Karpas-422 (cell line): ENCODE measurements around the gene STK4. TPM values are rescaled to one million over a fixed set of nuclear protein-coding genes. Genes with fewer than 3 reads are reported as not detected.

Experiments used
- DNase-seq: peaks from one replicate; pipeline ENCODE4 v3.0.0-alpha.2; 2015
- H2AFZ ChIP-seq: fragments of 200-600 bp; sonication (generic); 2 replicates; pipeline ENCODE4 v1.6.1; 2014; ENCODE audit warnings: antibody characterized with exemption, low read length, mixed read lengths
- H3K27ac ChIP-seq: fragments of 200-600 bp; sonication (generic); 2 replicates; pipeline ENCODE4 v1.5.1; 2014; ENCODE audit warnings: mild to moderate bottlenecking, low read length, moderate library complexity
- H3K27me3 ChIP-seq: fragments of 200-600 bp; sonication (generic); 2 replicates; pipeline ENCODE4 v1.6.1; 2014; ENCODE audit warnings: low read length, mixed read lengths
- H3K36me3 ChIP-seq: fragments of 200-600 bp; sonication (generic); 2 replicates; pipeline ENCODE4 v1.6.1; 2014; ENCODE audit warnings: low read length, mixed read lengths; ENCODE audit not compliant: insufficient read depth
- H3K4me1 ChIP-seq: fragments of 200-600 bp; sonication (generic); 2 replicates; pipeline ENCODE4 v1.6.1; 2014; ENCODE audit warnings: mild to moderate bottlenecking, low read length, mixed read lengths
- H3K4me2 ChIP-seq: fragments of 200-600 bp; sonication (generic); 2 replicates; pipeline ENCODE4 v1.6.1; 2014; ENCODE audit warnings: low read length, low read depth, mild to moderate bottlenecking; ENCODE audit not compliant: poor library complexity, severe bottlenecking
- H3K4me3 ChIP-seq: fragments of 200-600 bp; sonication (generic); 2 replicates; pipeline ENCODE4 v1.5.1; 2014; ENCODE audit warnings: mild to moderate bottlenecking, antibody characterized with exemption, low read length, mixed read lengths
- H3K79me2 ChIP-seq: fragments of 200-600 bp; sonication (generic); 2 replicates; pipeline ENCODE4 v1.6.1; 2014; ENCODE audit warnings: mild to moderate bottlenecking, low read length, mixed read lengths
- H3K9ac ChIP-seq: fragments of 200-600 bp; sonication (generic); 2 replicates; pipeline ENCODE4 v1.6.0; 2014; ENCODE audit warnings: low read length
- H3K9me2 ChIP-seq: fragments of 200-600 bp; sonication (generic), shearing (Covaris generic); replicated peaks from 2 replicates; pipeline ENCODE4 v1.6.0; 2014; ENCODE audit warnings: mild to moderate bottlenecking, low read length, moderate library complexity; ENCODE audit not compliant: insufficient read depth
- H3K9me3 ChIP-seq: fragments of 300-700, 200-600 bp; sonication (generic); 2 replicates; pipeline ENCODE4 v1.6.1; 2014; ENCODE audit warnings: low read length, mixed read lengths
- H4K20me1 ChIP-seq: fragments of 200-600 bp; sonication (generic); 2 replicates; pipeline ENCODE4 v1.6.1; 2014; ENCODE audit warnings: mild to moderate bottlenecking, antibody characterized with exemption, low read length, low read depth; ENCODE audit not compliant: insufficient read depth
- total RNA-seq: library from RNA; depleted of rRNA; stranded (reverse); fragments of >200 nt; shearing (Covaris generic); gene quantifications from 2 replicates; pipeline ENCODE4 v1.2.3, GENCODE V29; 2014; ENCODE audit warnings: low replicate concordance; rRNA removed

Gene STK4
- total RNA-seq: 60.8 and 89.0 TPM in 2 replicates

DNA sequence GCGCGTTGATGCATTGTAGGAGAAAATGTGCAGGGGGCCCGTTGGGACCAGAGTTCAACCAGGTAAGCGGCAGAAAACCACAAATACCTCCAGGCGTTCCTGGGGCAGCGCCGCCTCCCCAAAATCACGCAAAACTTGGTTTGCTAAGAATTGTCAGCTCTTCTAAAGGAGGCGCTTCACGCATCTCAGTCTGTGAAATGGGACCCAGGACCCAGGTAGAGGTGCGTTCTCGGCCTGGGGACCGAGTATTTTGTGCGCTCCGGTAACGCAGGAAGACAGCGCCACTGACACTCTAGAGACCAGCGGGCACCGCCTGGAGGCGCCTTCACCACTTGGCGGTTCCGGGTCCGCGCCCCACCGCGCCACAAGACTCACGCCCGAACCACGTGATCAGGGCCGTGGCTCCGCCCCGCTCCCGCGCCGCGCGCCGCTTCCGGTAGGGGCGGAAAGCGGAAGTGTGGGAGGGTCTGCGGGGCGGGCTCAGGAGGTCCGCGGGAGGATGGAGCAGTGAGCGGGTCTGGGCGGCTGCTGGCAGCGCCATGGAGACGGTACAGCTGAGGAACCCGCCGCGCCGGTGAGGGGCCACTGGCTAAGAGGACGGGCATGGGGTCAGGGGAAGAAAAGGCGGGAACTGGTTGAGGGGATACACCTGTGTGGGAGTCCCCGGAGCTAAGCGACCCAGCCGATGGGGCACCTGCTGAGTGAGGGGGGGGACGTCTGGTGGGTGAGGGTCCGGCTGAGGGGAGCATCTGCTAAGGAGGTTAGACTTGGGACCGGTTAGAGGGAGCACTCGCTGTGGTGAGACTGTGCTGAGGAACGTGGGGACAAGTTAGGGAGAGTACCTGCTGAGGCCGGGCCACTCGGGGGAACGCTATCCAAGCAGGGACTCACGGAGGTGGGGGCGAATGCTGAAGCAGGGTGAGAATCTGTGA lies at the start of gene STK4:
Gene STK4, plus strand, starts transcription at position 483 of the 932 bp plus-strand sequence. Its CDS starts 57 bp downstream, at position 540.
- peaks cover 50% of the 10 kb centered on the region for H3K79me2 ChIP-seq
- H3K4me1 ChIP-seq: peaks cover 72% of the 10 kb centered on the region

DNA sequence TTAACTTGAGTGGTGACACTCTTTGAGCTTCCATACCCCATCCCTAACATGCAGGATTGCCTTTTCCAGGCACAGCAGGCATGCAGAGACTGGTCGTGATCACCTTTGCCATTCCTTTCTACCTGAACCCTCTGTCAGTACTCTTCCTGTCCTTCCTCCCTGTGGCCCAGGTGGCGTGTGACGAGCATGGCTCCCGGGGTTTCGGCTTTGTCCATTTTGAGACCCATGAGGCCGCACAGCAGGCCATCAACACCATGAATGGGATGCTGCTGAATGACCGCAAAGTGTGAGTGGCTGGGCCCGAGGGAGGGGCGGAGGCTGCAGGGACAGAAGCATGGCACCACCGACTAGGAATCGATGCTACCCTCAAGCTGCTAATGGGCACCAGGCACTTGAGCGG lies 49.7 kb upstream of the STK4 start:
- Histone ChIP-seq H3K9me2 (no peaks in the 10 kb centered on the region), H3K4me1 (no peaks in the 10 kb centered on the region), H3K27ac (no peak overlapping the region), H3K79me2 (peaks cover 6% of the 10 kb centered on the region; the same call in 1 of the 2 replicates), H3K27me3 (no peaks in the 10 kb centered on the region), H3K9ac (no peak overlapping the region), H3K4me3 (no peak overlapping the region), H3K4me2 (no peak overlapping the region), H3K36me3 (peaks cover 22% of the 10 kb centered on the region; the same call in 1 of the 2 replicates), H4K20me1 (no peaks in the 10 kb centered on the region), H3K9me3 (no peaks in the 10 kb centered on the region), H2AFZ (no peak overlapping the region)
- no peak for DNase-seq

More for the DNA sequence above, at the start of gene STK4:
- H3K4me3 ChIP-seq: peak within 1 kb of the TSS; percentile 82
- peak within 1 kb of the TSS; percentile 61 for H2AFZ ChIP-seq
- H3K27me3 ChIP-seq: no peaks in the 10 kb centered on the region
- H3K9me2 ChIP-seq: no peaks in the 10 kb centered on the region
- H4K20me1 ChIP-seq: peaks cover 10% of the 10 kb centered on the region; the same call in 1 of the 2 replicates
- peak within 1 kb of the TSS; percentile 87 for H3K4me2 ChIP-seq
- H3K36me3 ChIP-seq: no peaks in the 10 kb centered on the region
- no peaks in the 10 kb centered on the region for H3K9me3 ChIP-seq
- H3K27ac ChIP-seq: peak within 1 kb of the TSS; percentile 79
- H3K9ac ChIP-seq: peak within 1 kb of the TSS; percentile 96
- peak; percentile 99 for DNase-seq

GRCh38 chr20:44917399-44917798 lies 48.9 kb upstream of the STK4 start:
- H3K27me3 ChIP-seq: no peaks in the 10 kb centered on the region
- H4K20me1 ChIP-seq: no peaks in the 10 kb centered on the region
- no peak overlapping the region for H3K27ac ChIP-seq
- no peak overlapping the region for H2AFZ ChIP-seq
- no peak overlapping the region for H3K4me2 ChIP-seq
- no peaks in the 10 kb centered on the region; the same call in 1 of the 2 replicates for H3K79me2 ChIP-seq
- no peak for DNase-seq
- no peaks in the 10 kb centered on the region for H3K9me3 ChIP-seq
- no peak overlapping the region for H3K9ac ChIP-seq
- H3K36me3 ChIP-seq: peaks cover 17% of the 10 kb centered on the region; the same call in 1 of the 2 replicates
- H3K9me2 ChIP-seq: no peaks in the 10 kb centered on the region
- H3K4me3 ChIP-seq: no peak overlapping the region
- H3K4me1 ChIP-seq: no peaks in the 10 kb centered on the region

DNA sequence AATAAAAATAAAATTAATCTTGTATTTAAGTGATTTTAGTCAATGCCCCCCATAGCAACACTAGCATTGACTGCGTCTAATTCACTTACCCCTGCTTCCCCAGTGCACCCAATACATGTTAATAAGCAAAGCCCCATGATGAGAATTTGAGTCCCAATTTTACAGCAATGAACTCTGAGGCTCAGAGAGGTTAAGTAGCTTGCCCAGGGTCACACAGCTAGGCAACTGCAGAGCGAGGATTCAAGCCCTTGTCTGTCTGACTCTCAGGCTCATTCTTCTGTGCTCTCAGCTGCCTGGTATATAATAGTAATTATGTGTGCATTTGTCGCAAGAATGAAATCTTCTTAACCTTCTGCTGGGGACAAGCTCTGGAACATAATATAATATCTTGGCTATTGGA lies 48.0 kb upstream of the STK4 start:
- no peaks in the 10 kb centered on the region for H4K20me1 ChIP-seq
- H3K79me2 ChIP-seq: no peaks in the 10 kb centered on the region; the same call in 1 of the 2 replicates
- no peak overlapping the region for H3K27ac ChIP-seq
- no peaks in the 10 kb centered on the region for H3K9me2 ChIP-seq
- no peak for DNase-seq
- H3K4me3 ChIP-seq: no peak overlapping the region
- no peak overlapping the region for H2AFZ ChIP-seq
- no peak overlapping the region for H3K4me2 ChIP-seq
- no peak overlapping the region for H3K9ac ChIP-seq
- H3K27me3 ChIP-seq: no peaks in the 10 kb centered on the region
- no peaks in the 10 kb centered on the region for H3K9me3 ChIP-seq
- H3K4me1 ChIP-seq: no peaks in the 10 kb centered on the region
- H3K36me3 ChIP-seq: peaks cover 9% of the 10 kb centered on the region; the same call in 1 of the 2 replicates

DNA sequence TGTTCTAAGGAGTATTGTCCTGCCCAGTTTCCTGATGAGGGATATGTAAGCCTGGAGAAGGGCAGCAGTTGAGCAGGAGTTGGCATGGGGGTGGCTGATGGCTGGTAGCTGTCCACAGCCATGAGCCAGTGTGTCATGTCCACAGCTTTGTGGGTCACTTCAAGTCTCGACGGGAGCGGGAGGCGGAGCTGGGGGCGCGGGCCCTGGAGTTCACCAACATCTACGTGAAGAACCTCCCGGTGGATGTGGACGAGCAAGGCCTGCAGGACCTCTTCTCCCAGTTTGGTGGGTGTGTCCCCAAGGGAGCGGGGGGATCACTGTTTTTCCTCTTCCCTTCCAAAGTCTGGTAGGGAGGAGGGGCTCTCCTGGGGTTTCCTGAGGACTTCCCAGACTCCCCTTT lies 47.6 kb upstream of the STK4 start:
- Histone ChIP-seq H2AFZ (no peak overlapping the region), H3K9ac (no peak overlapping the region), H3K27ac (no peak overlapping the region), H3K9me3 (no peaks in the 10 kb centered on the region), H3K4me2 (no peak overlapping the region), H3K27me3 (no peaks in the 10 kb centered on the region), H3K9me2 (no peaks in the 10 kb centered on the region), H4K20me1 (no peaks in the 10 kb centered on the region), H3K4me3 (no peak overlapping the region), H3K79me2 (no peaks in the 10 kb centered on the region; the same call in 1 of the 2 replicates), H3K36me3 (peaks cover 6% of the 10 kb centered on the region; the same call in 1 of the 2 replicates), H3K4me1 (no peaks in the 10 kb centered on the region)
- DNase-seq: no peak

GRCh38 chr20:44921447-44921846 lies 44.9 kb upstream of the STK4 start:
- Histone ChIP-seq H3K9me2 (no peaks in the 10 kb centered on the region), H3K9me3 (no peaks in the 10 kb centered on the region), H3K27me3 (no peaks in the 10 kb centered on the region), H4K20me1 (no peaks in the 10 kb centered on the region), H3K79me2 (no peaks in the 10 kb centered on the region), H3K36me3 (peaks cover 17% of the 10 kb centered on the region; the same call in 1 of the 2 replicates), H3K27ac (no peak overlapping the region), H3K4me3 (no peak overlapping the region), H3K4me2 (no peak overlapping the region), H2AFZ (no peak overlapping the region), H3K9ac (no peak overlapping the region), H3K4me1 (no peaks in the 10 kb centered on the region)
- no peak for DNase-seq

DNA sequence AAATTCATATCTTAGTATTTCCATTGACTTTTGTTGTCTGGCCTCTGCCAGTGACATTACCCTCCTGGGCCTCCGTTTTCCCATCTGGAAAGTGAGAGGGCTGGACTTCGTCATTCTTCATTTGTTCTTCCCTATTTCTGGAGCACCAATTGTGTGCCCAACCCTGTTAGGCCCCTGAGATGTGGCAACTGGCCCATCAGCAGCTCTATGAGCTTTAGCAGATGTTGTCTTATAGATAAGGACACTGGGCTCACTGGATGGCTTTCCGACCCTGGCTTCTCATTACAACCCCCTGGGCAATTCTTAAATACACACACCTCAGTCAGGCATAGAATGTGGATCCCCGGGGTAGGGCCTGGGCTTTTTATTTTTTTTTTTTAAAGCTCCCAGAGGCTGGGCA lies 41.8 kb upstream of the STK4 start:
- no peaks in the 10 kb centered on the region for H3K4me1 ChIP-seq
- no peaks in the 10 kb centered on the region for H3K9me2 ChIP-seq
- H4K20me1 ChIP-seq: no peaks in the 10 kb centered on the region
- no peak for DNase-seq
- no peak overlapping the region for H3K9ac ChIP-seq
- H3K27ac ChIP-seq: no peak overlapping the region
- no peak overlapping the region for H2AFZ ChIP-seq
- no peaks in the 10 kb centered on the region for H3K27me3 ChIP-seq
- no peaks in the 10 kb centered on the region for H3K79me2 ChIP-seq
- no peak overlapping the region for H3K4me2 ChIP-seq
- H3K4me3 ChIP-seq: no peak overlapping the region
- H3K36me3 ChIP-seq: peaks cover 12% of the 10 kb centered on the region; the same call in 1 of the 2 replicates
- no peaks in the 10 kb centered on the region for H3K9me3 ChIP-seq

GRCh38 chr20:44928595-44928994 lies 37.7 kb upstream of the STK4 start:
- Histone ChIP-seq H3K9me2 (no peaks in the 10 kb centered on the region), H3K79me2 (no peaks in the 10 kb centered on the region), H2AFZ (no peak overlapping the region), H3K4me2 (no peak overlapping the region), H3K27ac (no peak overlapping the region), H3K4me1 (no peaks in the 10 kb centered on the region), H3K36me3 (peaks cover 19% of the 10 kb centered on the region; the same call in 1 of the 2 replicates), H3K9me3 (no peaks in the 10 kb centered on the region), H3K4me3 (no peak overlapping the region), H3K27me3 (no peaks in the 10 kb centered on the region), H3K9ac (no peak overlapping the region), H4K20me1 (no peaks in the 10 kb centered on the region)
- DNase-seq: no peak
